OCI-LY1 (cell line): ENCODE measurements around the gene TARS2.

ENCODE experiments used
- CTCF ChIP-seq: fragments of 200-600 bp; sonication (generic), shearing (Covaris generic); IDR thresholded peaks from 2 replicates; pipeline ENCODE4 v1.5.1; 2017; ENCODE audit warnings: mild to moderate bottlenecking, antibody characterized with exemption, low read length, moderate library complexity, mixed read lengths
- EZH2 ChIP-seq: fragments of 200-600 bp; sonication (generic), shearing (Covaris generic); IDR thresholded peaks from 2 replicates; pipeline ENCODE4 v1.8.0; 2017; ENCODE audit warnings: borderline replicate concordance, mixed run types, mild to moderate bottlenecking, antibody characterized with exemption, low read length, moderate library complexity, mixed read lengths

GRCh38 chr1:150549496-150550221, 62.4 kb downstream of the TARS2 start:
- TF ChIP-seq CTCF (no peak), EZH2 (no peak)
